ENCODE measurements around the gene RTN4.

The RTN4 gene

DNA sequence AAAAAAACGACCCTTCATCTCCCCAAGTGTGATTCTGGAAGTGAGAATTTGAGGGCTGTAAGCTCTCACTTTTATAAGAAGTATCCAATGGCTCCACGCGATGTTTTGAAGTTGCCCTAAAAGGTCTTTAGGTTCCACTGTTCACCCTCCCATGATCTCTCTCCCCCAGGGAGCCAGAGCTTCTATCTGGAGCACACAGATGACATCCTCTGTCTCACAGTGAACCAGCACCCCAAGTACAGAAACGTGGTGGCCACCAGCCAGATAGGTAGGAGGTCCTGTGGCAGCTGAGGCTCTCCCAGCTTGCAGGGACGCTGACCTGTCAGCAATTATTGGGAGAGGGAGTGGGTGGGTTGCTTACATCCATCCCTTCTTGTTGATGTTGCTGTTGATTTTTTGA, 97.8 kb downstream of the RTN4 start:
- no peak for DNase-seq (ENCODE audit: low read depth)

- DNase-seq (ENCODE audit: low read depth): no peak
Measured at GRCh38 chr2:54950811-54951210, 99.4 kb downstream of the RTN4 start.

DNA sequence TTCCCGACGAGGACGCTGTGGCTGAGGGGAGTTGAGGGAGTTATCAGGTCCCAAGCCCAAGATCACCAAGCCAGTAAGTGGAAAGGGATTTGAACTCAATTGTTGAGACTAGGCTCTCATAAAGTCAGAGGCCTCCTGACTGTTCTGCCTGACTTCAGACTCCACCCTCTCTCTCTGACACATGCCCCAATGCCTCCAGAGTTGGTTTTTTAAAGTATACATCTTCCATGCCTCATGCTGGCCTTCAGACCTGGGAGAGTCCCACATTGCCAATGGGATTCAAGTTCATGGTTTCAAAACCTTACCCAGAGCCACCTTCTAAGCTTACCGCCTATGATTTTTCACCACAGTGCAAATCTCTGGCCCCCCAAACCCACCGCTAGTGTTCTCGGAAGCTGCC, 100.8 kb downstream of the RTN4 start:
- DNase-seq (ENCODE audit: low read depth): no peak

DNA sequence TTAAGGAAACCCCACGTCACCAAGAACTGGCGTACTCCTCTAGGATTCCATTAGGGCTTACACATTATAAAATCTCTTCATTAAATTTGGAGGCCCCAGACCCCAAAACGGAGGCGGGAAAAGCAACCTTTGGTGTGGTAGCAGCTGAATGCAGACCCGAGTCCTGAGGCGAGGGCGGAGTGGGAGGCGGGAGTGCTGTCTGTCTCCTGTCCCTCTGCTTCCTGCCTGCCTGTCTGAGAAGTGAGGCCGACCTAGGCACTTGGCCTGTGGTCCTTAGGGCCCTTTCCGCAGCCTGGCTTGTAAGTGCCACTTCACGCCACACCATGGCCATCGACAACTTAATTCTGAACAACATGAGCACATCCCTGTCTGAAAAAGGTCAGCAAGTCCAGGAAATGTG, 102.1 kb downstream of the RTN4 start:
- no peak for DNase-seq (ENCODE audit: low read depth)

GRCh38 chr2:54947646-54948045, 102.6 kb downstream of the RTN4 start:
- no peak for DNase-seq (ENCODE audit: low read depth)

GRCh38 chr2:54947136-54947535, 103.1 kb downstream of the RTN4 start:
- no peak for DNase-seq (ENCODE audit: low read depth)

DNA sequence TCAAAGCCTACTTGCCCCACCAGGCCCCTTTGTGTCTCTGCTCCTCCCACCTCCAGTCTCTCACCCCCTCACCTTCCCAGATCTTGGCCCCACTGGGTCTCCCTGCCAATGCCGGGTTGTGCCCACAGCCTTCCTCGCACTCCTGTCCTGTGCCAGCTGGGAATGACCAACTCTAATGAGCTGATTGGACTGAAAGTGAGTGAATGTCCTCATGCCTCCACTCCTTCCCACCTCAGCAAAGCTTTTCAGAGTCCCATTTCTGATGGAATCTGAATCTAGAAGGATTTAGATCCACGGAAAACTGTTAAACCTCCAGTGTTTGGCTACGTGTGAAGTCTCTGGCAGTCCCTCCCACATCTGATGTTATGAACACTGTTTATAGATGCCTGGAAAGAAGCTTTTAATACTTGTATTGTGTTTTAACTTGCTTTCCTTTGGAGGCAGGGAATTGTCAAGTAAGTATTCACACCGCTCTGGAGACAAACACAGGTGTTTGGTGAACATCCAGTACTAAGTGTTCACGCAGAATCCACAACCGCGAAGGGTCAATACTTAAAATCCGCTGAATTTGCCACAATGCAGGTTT, 103.9 kb downstream of the RTN4 start:
- DNase-seq (ENCODE audit: low read depth): no peak

DNA sequence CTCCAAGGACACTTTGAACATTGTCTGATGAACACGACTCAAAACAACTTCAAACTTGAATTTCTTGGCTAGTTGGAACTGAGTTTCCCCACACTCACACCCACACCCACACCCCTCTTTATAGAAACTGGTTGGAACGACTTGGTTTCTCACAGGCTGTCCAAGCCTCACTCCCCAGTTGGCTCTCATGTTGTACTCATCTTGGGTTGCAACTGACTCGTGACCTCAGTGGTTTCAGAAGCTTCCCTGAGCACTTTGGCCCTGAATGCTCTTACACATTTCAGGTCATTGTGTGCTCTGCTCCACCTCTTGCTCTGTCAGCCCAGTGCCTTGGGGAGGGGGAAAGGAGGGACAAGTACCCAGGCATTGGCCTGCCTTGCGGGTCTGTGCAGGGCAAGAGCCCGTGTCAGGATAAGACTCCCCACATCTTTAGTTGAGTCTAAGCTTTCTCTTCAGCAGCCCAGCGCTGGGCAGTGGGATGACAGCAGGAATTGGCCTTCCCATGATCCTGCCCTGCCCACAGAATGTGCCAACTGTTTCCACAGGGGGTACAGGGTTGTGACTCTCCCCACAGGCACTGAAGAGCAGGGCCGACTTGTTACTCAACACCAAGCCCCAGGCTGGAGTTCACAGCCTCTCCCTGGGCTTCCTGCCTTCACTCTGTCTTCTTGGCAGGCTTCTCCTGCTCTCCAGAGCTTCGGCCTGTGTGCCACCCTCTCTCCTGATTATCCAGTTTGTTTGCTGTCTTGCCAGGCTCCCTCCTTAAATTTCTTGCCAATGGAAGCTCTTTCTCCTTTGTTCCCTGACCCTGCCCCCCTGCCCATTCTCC, 104.6 kb downstream of the RTN4 start:
- DNase-seq (ENCODE audit: low read depth): no peak

- DNase-seq (ENCODE audit: low read depth): no peak
Measured at GRCh38 chr2:54944724-54945326, 105.4 kb downstream of the RTN4 start.

DNA sequence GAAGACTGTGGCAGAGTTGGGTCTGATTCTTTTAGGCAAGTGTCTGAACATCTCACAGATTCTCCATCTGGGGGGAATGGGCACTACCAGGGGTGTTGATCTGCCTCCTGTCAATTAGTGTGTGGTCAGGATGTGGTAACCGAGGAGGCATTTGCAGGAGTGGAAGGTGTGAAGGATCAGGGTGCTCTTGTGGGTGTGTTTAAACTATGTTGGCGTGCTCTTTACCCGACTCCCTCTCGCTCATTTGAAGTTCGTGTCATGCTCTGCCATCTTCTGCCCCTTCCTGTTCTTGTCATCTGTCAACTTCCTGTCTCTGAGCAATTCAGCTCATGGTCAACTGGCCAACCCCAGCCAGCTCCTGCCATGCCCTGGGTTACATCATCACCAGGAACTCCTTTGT, 107.9 kb downstream of the RTN4 start:
- DNase-seq (ENCODE audit: low read depth): no peak

- no peak for DNase-seq (ENCODE audit: low read depth)
Measured at GRCh38 chr2:54941248-54941984, 108.8 kb downstream of the RTN4 start.

- no peak for DNase-seq (ENCODE audit: low read depth)
Measured at GRCh38 chr2:54940723-54941122, 109.5 kb downstream of the RTN4 start.

GRCh38 chr2:54939446-54940118, 110.7 kb downstream of the RTN4 start:
- no peak for DNase-seq (ENCODE audit: low read depth)

- no peak for DNase-seq (ENCODE audit: low read depth)
Measured at GRCh38 chr2:54936766-54937165, 113.5 kb downstream of the RTN4 start.

DNA sequence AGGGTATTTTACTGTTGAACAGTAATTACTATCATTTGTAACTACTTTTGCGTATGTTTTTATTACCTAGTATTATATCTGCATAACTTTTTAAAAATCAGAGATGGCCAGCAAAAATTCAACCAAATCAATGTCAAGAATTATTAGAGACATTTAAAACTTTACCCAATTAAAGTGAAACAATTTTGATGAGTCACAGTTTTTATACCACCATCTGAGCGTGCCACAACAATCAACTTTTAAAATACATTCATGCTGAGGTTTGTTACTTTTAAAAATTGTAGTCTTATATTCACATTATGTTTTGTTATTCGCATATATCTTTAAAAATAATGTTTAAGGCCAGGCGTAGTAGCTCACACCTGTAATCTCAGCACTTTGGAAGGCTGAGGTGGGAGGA, 114.9 kb downstream of the RTN4 start:
- no peak for DNase-seq (ENCODE audit: low read depth)

GRCh38 chr2:54931473-54931872, 118.8 kb downstream of the RTN4 start:
- DNase-seq (ENCODE audit: low read depth): no peak

- no peak for DNase-seq (ENCODE audit: low read depth)
Measured at GRCh38 chr2:54928719-54929118, 121.5 kb downstream of the RTN4 start.

DNA sequence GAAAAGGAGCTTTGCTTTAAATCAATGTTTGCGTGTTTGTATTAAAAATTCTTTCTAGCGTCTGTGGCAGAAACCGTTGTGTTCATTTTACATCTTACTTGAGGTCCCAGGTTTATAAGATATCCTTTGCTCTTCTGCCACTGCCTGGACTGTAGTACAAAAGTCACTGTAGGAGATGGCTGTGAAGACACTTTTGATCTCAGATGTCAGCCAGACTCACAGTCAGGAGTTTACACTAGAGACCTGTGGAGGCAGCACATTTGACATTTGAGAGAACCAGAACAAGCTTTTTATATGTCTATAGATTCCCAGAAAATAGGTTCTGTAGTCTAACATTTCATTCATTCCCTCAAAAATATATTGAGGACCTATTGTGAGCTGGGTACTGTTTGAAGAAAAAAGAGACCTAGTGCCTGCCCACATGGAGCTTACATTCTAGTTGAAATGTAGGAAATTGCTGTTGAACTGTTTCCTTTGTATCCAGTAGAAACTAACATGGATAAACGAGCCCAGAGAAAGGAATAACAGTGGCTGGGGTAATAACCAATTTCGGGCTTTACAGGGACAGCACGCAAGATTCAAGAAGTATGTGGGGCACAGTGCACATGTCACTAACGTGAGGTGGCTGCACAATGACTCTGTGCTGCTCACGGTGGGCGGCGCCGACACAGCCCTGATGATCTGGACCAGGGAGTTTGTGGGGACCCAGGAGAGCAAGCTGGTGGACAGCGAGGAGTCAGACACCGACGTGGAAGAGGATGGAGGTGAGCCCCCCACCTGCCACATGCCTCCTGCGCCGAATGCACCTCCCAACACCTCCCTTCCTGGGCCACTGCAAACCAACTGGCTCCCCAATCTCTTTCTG, 122.3 kb downstream of the RTN4 start:
- no peak for DNase-seq (ENCODE audit: low read depth)

DNA sequence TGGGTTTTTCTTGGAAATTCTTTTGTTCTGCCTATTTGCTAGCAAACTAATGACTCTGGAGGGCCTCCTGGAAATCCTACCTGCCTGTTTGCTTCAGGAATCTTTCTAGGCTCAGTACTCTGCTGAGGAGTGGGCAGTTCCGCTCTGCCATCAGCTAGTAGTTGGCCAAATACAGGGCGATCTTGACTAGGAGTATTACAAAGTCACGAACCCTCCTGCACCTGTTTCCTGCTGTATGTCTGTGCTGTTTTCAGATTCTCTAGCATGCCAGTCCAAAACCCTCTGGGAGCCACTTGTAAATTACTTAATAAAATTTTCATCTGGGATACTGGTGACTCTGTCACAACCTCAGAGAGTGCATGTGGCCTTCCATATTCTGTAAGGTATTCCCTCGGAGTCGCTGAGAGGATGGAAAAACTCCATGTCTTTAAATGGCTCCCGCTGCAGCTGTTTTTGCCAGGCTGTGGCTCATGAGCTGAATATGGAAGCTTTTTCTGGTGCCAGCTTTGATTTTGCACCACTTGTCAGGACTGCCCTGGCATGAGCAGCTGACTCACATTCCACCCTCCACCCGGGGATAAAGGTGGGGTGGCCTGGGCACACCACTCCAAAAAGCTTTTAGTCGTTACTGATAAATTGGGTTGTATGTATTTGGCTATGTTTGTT, 123.0 kb downstream of the RTN4 start:
- DNase-seq (ENCODE audit: low read depth): no peak

DNA sequence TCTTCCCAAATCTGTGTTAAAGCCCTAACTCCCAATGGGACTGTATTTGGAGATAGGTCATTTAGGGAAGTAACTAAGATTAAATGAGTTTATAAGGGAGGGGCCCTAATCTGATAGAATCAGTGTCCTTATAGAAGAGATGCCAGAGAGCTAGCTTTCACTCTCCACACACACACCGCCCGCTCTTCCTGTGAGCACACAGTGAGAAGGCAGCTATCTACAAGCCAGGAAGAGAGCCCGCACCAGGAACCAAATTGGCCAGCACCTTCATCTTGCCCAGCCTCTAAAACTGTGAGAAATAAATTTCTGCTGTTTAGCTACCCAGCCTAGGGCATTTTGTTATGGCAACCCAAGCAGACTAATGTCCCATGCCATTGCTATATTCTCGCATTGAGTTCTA, 125.2 kb downstream of the RTN4 start:
- DNase-seq (ENCODE audit: low read depth): no peak

- DNase-seq (ENCODE audit: low read depth): no peak
Measured at GRCh38 chr2:54924121-54924520, 126.1 kb downstream of the RTN4 start.
